Activated CD4-positive, alpha-beta T cell treated with anti-CD3 and anti-CD28 coated beads, Interleukin-2, Interleukin-6, amounts not matched to agents 100 ng/mL and 50 ng/mL, durations not matched to agents 16 hours and 8 hours (primary cell): ENCODE data around the gene HCFC1.
A peak's percentile ranks its signal among the peaks of the same experiment; 100 is the strongest.

Source experiments
- DNase-seq: peaks from one replicate; pipeline ENCODE4 v3.0.0-alpha.2; 2020

The HCFC1 gene

GRCh38 chrX:153973127-153974002, 1.7 kb upstream of the HCFC1 start:
- no peak for DNase-seq

GRCh38 chrX:153972368-153973126, 929 bp upstream of the HCFC1 start, which contains the start of gene TMEM187:
Gene TMEM187, plus strand, starts transcription at chrX:153972754. Its CDS starts 9,309 bp downstream, at chrX:153982063.
- DNase-seq = peak; percentile 96

- peak; percentile 96 for DNase-seq
Observed at GRCh38 chrX:153971124-153971449, 531 bp downstream of the HCFC1 start.

GRCh38 chrX:153970357-153971123, 1.1 kb downstream of the HCFC1 start:
- peak; percentile 68 for DNase-seq

GRCh38 chrX:153969904-153970356, 1.7 kb downstream of the HCFC1 start:
- DNase-seq = no peak

GRCh38 chrX:153969125-153969903, 2.3 kb downstream of the HCFC1 start:
- DNase-seq = no peak

- peak; percentile 58 for DNase-seq
Observed at GRCh38 chrX:153968754-153969124, 2.9 kb downstream of the HCFC1 start.

- no peak for DNase-seq
Observed at GRCh38 chrX:153968255-153968654, 3.4 kb downstream of the HCFC1 start.

- DNase-seq = peak; percentile 62
Observed at GRCh38 chrX:153967536-153968224, 3.9 kb downstream of the HCFC1 start.

- no peak for DNase-seq
Observed at GRCh38 chrX:153966841-153967535, 4.6 kb downstream of the HCFC1 start.

- no peak for DNase-seq
Observed at GRCh38 chrX:153966283-153966688, 5.3 kb downstream of the HCFC1 start.

- no peak for DNase-seq
Observed at GRCh38 chrX:153965406-153965805, 6.2 kb downstream of the HCFC1 start.

- no peak for DNase-seq
Observed at GRCh38 chrX:153964105-153964504, 7.5 kb downstream of the HCFC1 start.

- DNase-seq = no peak
Observed at GRCh38 chrX:153963546-153963945, 8.1 kb downstream of the HCFC1 start.

- no peak for DNase-seq
Observed at GRCh38 chrX:153961292-153961691, 10.3 kb downstream of the HCFC1 start.

GRCh38 chrX:153960786-153961185, 10.8 kb downstream of the HCFC1 start:
- no peak for DNase-seq

- no peak for DNase-seq
Observed at GRCh38 chrX:153960077-153960476, 11.5 kb downstream of the HCFC1 start.

- DNase-seq = no peak
Observed at GRCh38 chrX:153959649-153960048, 12.0 kb downstream of the HCFC1 start.

- DNase-seq = no peak
Observed at GRCh38 chrX:153958605-153959004, 13.0 kb downstream of the HCFC1 start.

- DNase-seq = no peak
Observed at GRCh38 chrX:153957224-153957623, 14.4 kb downstream of the HCFC1 start.
